Stomach smooth muscle (tissue), 2 donors: Measurements from ENCODE around the gene DAPK2.
"Not testable (repeated sequence)": the region's sequence is repeated elsewhere in the genome, so short reads cannot be mapped to it uniquely, and the experiment has no call there.

Experiments used
- H3K27ac ChIP-seq: one replicate; pipeline ENCODE4 v1.7.0; 2013; ENCODE audit warnings: mild to moderate bottlenecking, low read length, inconsistent platforms
- H3K27me3 ChIP-seq, 2 donors: one replicate each; pipeline ENCODE4 v1.7.0; 2013; ENCODE audit warnings: low read length in 2 of 2; ENCODE audit not compliant: insufficient read depth in 2 of 2, control insufficient read depth in 1 of 2
- H3K36me3 ChIP-seq, 2 donors: one replicate each; pipeline ENCODE4 v1.7.0; 2013; ENCODE audit warnings: low read length in 2 of 2; ENCODE audit not compliant: control insufficient read depth in 2 of 2, insufficient read depth in 2 of 2
- H3K4me1 ChIP-seq: one replicate; pipeline ENCODE4 v1.7.0; 2013; ENCODE audit warnings: low read length; ENCODE audit not compliant: control insufficient read depth, insufficient read depth
- H3K4me3 ChIP-seq, 2 donors: one replicate each; pipeline ENCODE4 v1.7.0; 2013; ENCODE audit warnings: low read length in 2 of 2
- H3K9ac ChIP-seq, 2 donors: one replicate each; pipeline ENCODE4 v1.7.0; 2013; ENCODE audit warnings: low read length in 2 of 2, mild to moderate bottlenecking in 1 of 2
- H3K9me3 ChIP-seq, 2 donors: one replicate each; pipeline ENCODE4 v1.7.0; 2013; ENCODE audit warnings: low read length in 2 of 2; ENCODE audit not compliant: control insufficient read depth in 2 of 2
- donor health status: healthy.
- donor health status: Pancreatic carcinoma.

DAPK2 gene

GRCh38 chr15:64072812-64073211 lies 26.5 kb upstream of the DAPK2 start:
- no peaks in the 10 kb centered on the region for H3K27me3 ChIP-seq
- no peaks in the 10 kb centered on the region for H3K9me3 ChIP-seq
- H3K36me3 ChIP-seq = peaks cover 15 to 17% of the 10 kb centered on the region in 2 donors
- no peak overlapping the region for H3K27ac ChIP-seq
- no peak overlapping the region for H3K4me3 ChIP-seq
- no peak overlapping the region for H3K9ac ChIP-seq
- H3K4me1 ChIP-seq = peaks cover 7% of the 10 kb centered on the region

- Histone ChIP-seq H3K36me3 (peaks cover 15 to 17% of the 10 kb centered on the region in 2 donors), H3K4me1 (peaks cover 7% of the 10 kb centered on the region), H3K9ac (no peak overlapping the region), H3K9me3 (no peaks in the 10 kb centered on the region), H3K27ac (peak overlapping the region; percentile 41), H3K27me3 (no peaks in the 10 kb centered on the region), H3K4me3 (no peak overlapping the region)
These were observed 25.9 kb upstream of the DAPK2 start for GRCh38 chr15:64071931-64072765.

GRCh38 chr15:64070965-64071851 lies 24.9 kb upstream of the DAPK2 start:
- peak overlapping the region; percentile 41 for H3K27ac ChIP-seq
- H3K4me1 ChIP-seq = peaks cover 7% of the 10 kb centered on the region
- peak overlapping the region in 1 of 2 donors; percentile 15 for H3K4me3 ChIP-seq
- H3K36me3 ChIP-seq = peaks cover 15 to 17% of the 10 kb centered on the region in 2 donors
- no peaks in the 10 kb centered on the region for H3K9me3 ChIP-seq
- H3K9ac ChIP-seq = peak overlapping the region in 1 of 2 donors; percentile 29
- H3K27me3 ChIP-seq = no peaks in the 10 kb centered on the region

GRCh38 chr15:64070106-64070505 lies 23.8 kb upstream of the DAPK2 start:
- Histone ChIP-seq H3K27ac (no peak overlapping the region), H3K4me1 (peaks cover 7% of the 10 kb centered on the region)

GRCh38 chr15:64068133-64068532 lies 21.8 kb upstream of the DAPK2 start:
- Histone ChIP-seq H3K9ac (no peak overlapping the region), H3K9me3 (no peaks in the 10 kb centered on the region), H3K4me1 (peaks cover 7% of the 10 kb centered on the region), H3K27me3 (no peaks in the 10 kb centered on the region), H3K36me3 (peaks cover 7 to 10% of the 10 kb centered on the region in 2 donors), H3K4me3 (no peak overlapping the region), H3K27ac (no peak overlapping the region)

More at GRCh38 chr15:64070106-64070505, 23.8 kb upstream of the DAPK2 start:
- Histone ChIP-seq H3K4me3 (no peak overlapping the region), H3K9ac (no peak overlapping the region), H3K36me3 (peaks cover 15 to 16% of the 10 kb centered on the region in 2 donors), H3K27me3 (no peaks in the 10 kb centered on the region), H3K9me3 (no peaks in the 10 kb centered on the region)

GRCh38 chr15:64067564-64068030 lies 21.3 kb upstream of the DAPK2 start:
- Histone ChIP-seq H3K4me3 (no peak overlapping the region), H3K36me3 (peaks cover 7 to 8% of the 10 kb centered on the region in 2 donors), H3K9ac (no peak overlapping the region), H3K27ac (no peak overlapping the region), H3K9me3 (no peaks in the 10 kb centered on the region), H3K4me1 (peaks cover 7% of the 10 kb centered on the region), H3K27me3 (no peaks in the 10 kb centered on the region)

- Histone ChIP-seq H3K27me3 (no peaks in the 10 kb centered on the region), H3K9ac (no peak overlapping the region), H3K27ac (no peak overlapping the region), H3K4me1 (peaks cover 2% of the 10 kb centered on the region), H3K4me3 (no peak overlapping the region), H3K36me3 (peaks cover 0 to 4% of the 10 kb centered on the region in 2 donors), H3K9me3 (no peaks in the 10 kb centered on the region)
These were observed 20.2 kb upstream of the DAPK2 start for GRCh38 chr15:64066451-64066850.

GRCh38 chr15:64060716-64061115 lies 14.4 kb upstream of the DAPK2 start:
- Histone ChIP-seq H3K4me3 (no peak overlapping the region), H3K4me1 (no peaks in the 10 kb centered on the region)

GRCh38 chr15:64059104-64059503 lies 12.8 kb upstream of the DAPK2 start:
- not testable (repeated sequence) for H3K9me3 ChIP-seq, H3K4me1 ChIP-seq, H3K9ac ChIP-seq, H3K27me3 ChIP-seq, H3K36me3 ChIP-seq, H3K27ac ChIP-seq, H3K4me3 ChIP-seq

More at GRCh38 chr15:64060716-64061115, 14.4 kb upstream of the DAPK2 start:
- no peak overlapping the region for H3K9ac ChIP-seq
- H3K9me3 ChIP-seq = no peaks in the 10 kb centered on the region
- no peaks in the 10 kb centered on the region for H3K27me3 ChIP-seq
- H3K36me3 ChIP-seq = no peaks in the 10 kb centered on the region
- H3K27ac ChIP-seq = no peak overlapping the region

GRCh38 chr15:64058279-64058678 lies 12.0 kb upstream of the DAPK2 start:
- H3K36me3 ChIP-seq = no peaks in the 10 kb centered on the region

More at GRCh38 chr15:64058279-64058678, 12.0 kb upstream of the DAPK2 start:
- H3K9me3 ChIP-seq = no peaks in the 10 kb centered on the region
- H3K27me3 ChIP-seq = no peaks in the 10 kb centered on the region
- no peak overlapping the region for H3K27ac ChIP-seq
- H3K4me3 ChIP-seq = no peak overlapping the region
- no peaks in the 10 kb centered on the region for H3K4me1 ChIP-seq
- no peak overlapping the region for H3K9ac ChIP-seq
